Measurements from ENCODE around the gene OTOF. TPM values are rescaled to one million over a fixed set of nuclear protein-coding genes. Genes with fewer than 3 reads are reported as not detected.
A peak's percentile ranks its signal among the peaks of the same experiment; 100 is the strongest.

Gene OTOF
- total RNA-seq, 2 donors from 2014 or later = 0.26 TPM; not detected in 1

DNA sequence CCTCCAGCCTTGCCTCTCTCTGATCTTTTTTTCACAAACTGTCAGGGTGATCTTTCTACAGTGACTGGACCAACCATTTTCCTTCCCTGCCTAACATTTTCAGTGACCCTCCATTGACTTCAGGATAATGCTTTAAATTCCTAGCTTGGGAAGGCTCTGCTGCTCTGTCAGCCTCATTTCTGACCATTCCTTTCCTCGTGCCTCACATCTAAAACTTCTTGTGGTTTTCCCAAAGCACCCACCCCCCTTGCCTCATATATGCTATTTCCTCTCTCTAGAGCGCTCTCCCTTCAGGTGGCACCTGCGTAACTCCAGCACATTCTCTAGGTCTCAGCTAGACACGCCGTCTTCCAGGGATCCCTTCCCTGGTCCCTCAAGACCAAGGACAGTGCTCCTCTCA lies 39.0 kb downstream of the OTOF start:
- WGBS, 2 donors = 47 to 50% methylated on average over 5 of the region's 5 CpGs
- Histone ChIP-seq H3K9me3 (no peaks in the 10 kb centered on the region), H3K4me1 (no peaks in the 10 kb centered on the region), H3K27ac (no peak overlapping the region), H3K27me3 (no peaks in the 10 kb centered on the region), H3K36me3 (replicated peaks in 1 of 2; ENCODE audit: insufficient read depth in 1 of 2, low read depth in 2 of 2) (no peaks in the 10 kb centered on the region), H3K4me3 (no peak overlapping the region)
- DNase-seq (no peak), ATAC-seq (no peak)
- TF ChIP-seq POLR2A (IDR thresholded peaks at IDR 0.05) = no peak
- TF ChIP-seq, protein P1, sequence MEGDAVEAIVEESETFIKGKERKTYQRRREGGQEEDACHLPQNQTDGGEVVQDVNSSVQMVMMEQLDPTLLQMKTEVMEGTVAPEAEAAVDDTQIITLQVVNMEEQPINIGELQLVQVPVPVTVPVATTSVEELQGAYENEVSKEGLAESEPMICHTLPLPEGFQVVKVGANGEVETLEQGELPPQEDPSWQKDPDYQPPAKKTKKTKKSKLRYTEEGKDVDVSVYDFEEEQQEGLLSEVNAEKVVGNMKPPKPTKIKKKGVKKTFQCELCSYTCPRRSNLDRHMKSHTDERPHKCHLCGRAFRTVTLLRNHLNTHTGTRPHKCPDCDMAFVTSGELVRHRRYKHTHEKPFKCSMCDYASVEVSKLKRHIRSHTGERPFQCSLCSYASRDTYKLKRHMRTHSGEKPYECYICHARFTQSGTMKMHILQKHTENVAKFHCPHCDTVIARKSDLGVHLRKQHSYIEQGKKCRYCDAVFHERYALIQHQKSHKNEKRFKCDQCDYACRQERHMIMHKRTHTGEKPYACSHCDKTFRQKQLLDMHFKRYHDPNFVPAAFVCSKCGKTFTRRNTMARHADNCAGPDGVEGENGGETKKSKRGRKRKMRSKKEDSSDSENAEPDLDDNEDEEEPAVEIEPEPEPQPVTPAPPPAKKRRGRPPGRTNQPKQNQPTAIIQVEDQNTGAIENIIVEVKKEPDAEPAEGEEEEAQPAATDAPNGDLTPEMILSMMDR (IDR thresholded peaks at IDR 0.05) = no peak
- intact Hi-C loops (cut with DNase I) = no loop called here

DNA sequence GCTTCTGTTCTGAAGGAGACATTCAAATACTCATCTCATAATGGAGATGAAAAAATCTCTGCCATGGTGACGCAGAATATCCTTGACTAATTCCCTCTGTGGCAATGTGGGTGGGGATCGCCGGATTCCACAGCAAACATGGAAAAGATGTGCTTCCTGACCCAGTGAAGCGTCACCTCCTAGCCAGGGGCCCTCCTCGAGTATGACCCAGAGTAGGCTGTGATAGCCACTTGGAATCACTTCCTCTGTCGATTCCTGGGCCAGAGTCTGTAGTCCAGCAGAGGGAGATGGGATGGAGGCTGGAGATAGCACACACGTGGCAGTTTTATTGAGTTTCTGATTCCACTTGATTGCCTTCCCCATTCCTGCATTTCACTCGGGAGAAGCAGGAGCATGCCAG lies 39.4 kb downstream of the OTOF start:
- no peak overlapping the region for H3K27ac ChIP-seq
- DNase-seq (no peak), ATAC-seq (no peak)
- no peaks in the 10 kb centered on the region for H3K9me3 ChIP-seq
- intact Hi-C loops (cut with DNase I) = no loop called here
- H3K27me3 ChIP-seq = no peaks in the 10 kb centered on the region
- H3K4me1 ChIP-seq = no peaks in the 10 kb centered on the region
- no peak overlapping the region for H3K4me3 ChIP-seq
- 49 to 53% methylated on average over 8 of the region's 8 CpGs for WGBS, 2 donors
- H3K36me3 ChIP-seq (replicated peaks in 1 of 2; ENCODE audit: insufficient read depth in 1 of 2, low read depth in 2 of 2) = no peaks in the 10 kb centered on the region
- TF ChIP-seq, protein P1 (IDR thresholded peaks at IDR 0.05) = no peak
- TF ChIP-seq POLR2A (IDR thresholded peaks at IDR 0.05) = no peak

DNA sequence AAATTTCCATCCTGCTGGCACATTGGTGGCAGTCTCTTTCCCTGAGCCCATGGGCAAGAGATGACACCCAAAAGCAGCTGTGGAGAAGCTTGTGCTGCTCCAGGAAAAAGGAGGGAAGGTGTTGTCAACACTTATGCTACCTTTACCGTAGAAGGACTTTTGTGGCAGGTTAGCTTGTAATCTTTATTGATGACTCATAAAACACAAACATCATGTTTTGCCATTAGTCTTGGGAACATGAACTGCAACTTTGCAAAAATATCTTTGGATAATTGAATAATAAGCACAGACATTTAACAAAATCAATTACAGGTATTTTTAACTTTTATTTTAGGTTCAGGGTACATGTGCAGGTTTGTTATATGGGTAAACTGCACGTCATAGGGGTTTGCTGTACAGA lies 42.8 kb downstream of the OTOF start:
- no peaks in the 10 kb centered on the region for H3K27me3 ChIP-seq
- H3K4me3 ChIP-seq = no peak overlapping the region
- ATAC-seq (no peak), DNase-seq (no peak)
- H3K36me3 ChIP-seq (replicated peaks in 1 of 2; ENCODE audit: insufficient read depth in 1 of 2, low read depth in 2 of 2) = no peaks in the 10 kb centered on the region
- H3K4me1 ChIP-seq = no peaks in the 10 kb centered on the region
- peak overlapping the region in 1 of 4 donors; percentile 8 for H3K27ac ChIP-seq
- TF ChIP-seq, protein P1 (IDR thresholded peaks at IDR 0.05) = no peak
- no peak for TF ChIP-seq POLR2A (IDR thresholded peaks at IDR 0.05)
- H3K9me3 ChIP-seq = no peaks in the 10 kb centered on the region
- WGBS, 2 donors = 59 to 68% methylated on average over 2 of the region's 2 CpGs
- intact Hi-C loops (cut with DNase I) = no loop called here

DNA sequence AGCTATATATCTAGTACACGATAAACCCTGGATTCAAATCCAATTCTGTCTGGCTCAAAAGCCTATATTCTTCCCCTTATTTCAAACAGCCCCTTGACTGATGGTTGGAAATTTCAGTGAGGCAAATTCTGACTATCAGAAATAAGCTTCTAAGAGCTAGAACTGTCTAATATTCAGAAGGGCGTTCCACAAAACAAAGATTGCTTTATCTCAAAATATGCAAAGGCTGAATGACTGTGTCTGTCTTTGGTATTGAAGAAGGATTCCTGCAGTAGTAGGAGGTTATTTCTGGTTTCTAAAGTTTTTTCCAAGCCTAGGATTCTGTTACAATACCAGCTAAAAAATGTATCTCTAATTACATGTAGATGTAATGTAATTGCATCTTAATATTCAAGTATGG lies 45.1 kb downstream of the OTOF start:
- no peaks in the 10 kb centered on the region for H3K4me1 ChIP-seq
- no peaks in the 10 kb centered on the region for H3K27me3 ChIP-seq
- TF ChIP-seq POLR2A (IDR thresholded peaks at IDR 0.05) = no peak
- TF ChIP-seq, protein P1 (IDR thresholded peaks at IDR 0.05) = no peak
- H3K27ac ChIP-seq = no peak overlapping the region
- H3K9me3 ChIP-seq = no peaks in the 10 kb centered on the region
- H3K4me3 ChIP-seq = no peak overlapping the region
- DNase-seq = no peak
- intact Hi-C loops (cut with DNase I) = no loop called here
- H3K36me3 ChIP-seq (replicated peaks in 1 of 2; ENCODE audit: insufficient read depth in 1 of 2, low read depth in 2 of 2) = no peaks in the 10 kb centered on the region
- WGBS, 2 donors = 38 to 54% methylated on average over 2 of the region's 2 CpGs
- no peak for ATAC-seq

DNA sequence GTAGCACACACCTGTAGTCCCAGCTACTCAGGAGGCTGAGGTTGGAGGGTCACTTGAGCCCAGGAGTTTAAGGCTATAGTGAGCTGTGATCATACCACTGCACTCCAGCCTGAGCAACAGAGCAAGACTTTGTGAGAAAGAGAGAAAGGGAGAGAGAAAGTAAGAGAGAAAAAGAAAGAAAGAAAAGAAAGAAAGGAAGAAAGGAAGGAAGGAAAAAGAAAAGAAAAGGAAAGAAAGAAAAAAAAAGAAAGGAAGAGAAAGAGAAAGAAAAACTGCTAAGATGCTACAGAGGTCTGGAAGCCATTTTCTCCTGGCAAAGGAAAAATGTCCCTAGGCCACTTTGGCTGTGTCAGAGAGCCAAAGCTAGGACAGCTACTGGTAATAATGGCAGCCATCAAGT lies 45.6 kb downstream of the OTOF start:
- Histone ChIP-seq H3K9me3 (no peaks in the 10 kb centered on the region), H3K4me1 (no peaks in the 10 kb centered on the region), H3K36me3 (replicated peaks in 1 of 2; ENCODE audit: insufficient read depth in 1 of 2, low read depth in 2 of 2) (no peaks in the 10 kb centered on the region), H3K27ac (no peak overlapping the region), H3K27me3 (no peaks in the 10 kb centered on the region), H3K4me3 (no peak overlapping the region)
- TF ChIP-seq, protein P1 (IDR thresholded peaks at IDR 0.05) = no peak
- TF ChIP-seq POLR2A (IDR thresholded peaks at IDR 0.05) = no peak
- DNase-seq (no peak), ATAC-seq (no peak)
- intact Hi-C loops (cut with DNase I) = no loop called here

Measured in body of pancreas (tissue), 4 donors.